HepG2 (cell line): ENCODE data around the gene ARIH2. TPM values are rescaled to one million over a fixed set of nuclear protein-coding genes. Genes with fewer than 3 reads are reported as not detected.

Experiments
- DMAP1 ChIP-seq: IDR thresholded peaks from 2 replicates; pipeline ENCODE4 v1.6.1; 2016
- DR1 ChIP-seq: sonication (generic); formaldehyde crosslinking; IDR thresholded peaks from 2 replicates; pipeline ENCODE4 v1.8.0; 2021; ENCODE audit warnings: mild to moderate bottlenecking, missing genetic modification reagents, inconsistent platforms
- E2F5 ChIP-seq: sonication (generic); formaldehyde crosslinking; conservative IDR thresholded peaks from 2 replicates; pipeline ENCODE4 v1.4.0; 2020; ENCODE audit warnings: missing genetic modification reagents
- FOSL1 ChIP-seq: sonication (generic); formaldehyde crosslinking; IDR thresholded peaks from 2 replicates; pipeline ENCODE4 v1.9.0; 2021; ENCODE audit warnings: missing genetic modification reagents, borderline replicate concordance
- FOXJ3 ChIP-seq: sonication (generic); formaldehyde crosslinking; IDR thresholded peaks from 2 replicates; pipeline ENCODE4 v1.4.0; 2020; ENCODE audit warnings: missing genetic modification reagents, mild to moderate bottlenecking, borderline replicate concordance
- MAZ ChIP-seq, 2 experiments: sonication (generic) in 1 of 2; formaldehyde crosslinking in 1 of 2; IDR thresholded peaks; 2 replicates each; pipeline versions ENCODE4 v1.5.0 to v1.6.1; 2012 to 2020; ENCODE audit warnings: low read depth in 2 of 2, mild to moderate bottlenecking in 2 of 2, borderline replicate concordance in 1 of 2, improper control_type of control experiment in 1 of 2, low read length in 1 of 2, missing genetic modification reagents in 1 of 2, moderate library complexity in 1 of 2
- MBD4 ChIP-seq: IDR thresholded peaks from 2 replicates; pipeline ENCODE4 v1.6.1; 2012; ENCODE audit warnings: low read length, inconsistent platforms, borderline replicate concordance
- ONECUT2 ChIP-seq: sonication (generic); formaldehyde crosslinking; IDR thresholded peaks from 2 replicates; pipeline ENCODE4 v1.4.0; 2020; ENCODE audit warnings: missing genetic modification reagents
- SAFB2 ChIP-seq: sonication (generic); formaldehyde crosslinking; IDR thresholded peaks from 2 replicates; pipeline ENCODE4 v1.5.1; 2020; ENCODE audit warnings: missing genetic modification reagents, low read depth, mild to moderate bottlenecking, borderline replicate concordance
- SIN3B ChIP-seq: fragments of 150-350 bp; IDR thresholded peaks from 2 replicates; pipeline ENCODE4 v1.6.1; 2014; ENCODE audit warnings: low read length
- SIX4 ChIP-seq: sonication (generic); formaldehyde crosslinking; IDR thresholded peaks from 2 replicates; pipeline ENCODE4 v1.4.0; 2020; ENCODE audit warnings: missing genetic modification reagents
- SOX6 ChIP-seq, 2 experiments: fragments of 450-650 bp in 1 of 2; sonication (generic) in 1 of 2; formaldehyde crosslinking in 1 of 2; IDR thresholded peaks; 2 replicates each; pipeline versions ENCODE4 v1.4.0 to v1.6.1; 2017 to 2020; ENCODE audit warnings: antibody characterized with exemption in 1 of 2, mild to moderate bottlenecking in 1 of 2, missing genetic modification reagents in 1 of 2
- TCF12 ChIP-seq, 2 experiments: fragments of 450-650 bp in 1 of 2; sonication (generic) in 1 of 2; formaldehyde crosslinking in 1 of 2; IDR thresholded peaks; 2 replicates each; pipeline versions ENCODE4 v1.6.1 to v1.8.0; 2017 to 2022; ENCODE audit warnings: antibody characterized with exemption in 1 of 2, mild to moderate bottlenecking in 1 of 2, missing genetic modification reagents in 1 of 2, moderate library complexity in 1 of 2
- ZC3H13 ChIP-seq: sonication (generic); formaldehyde crosslinking; IDR thresholded peaks from 2 replicates; pipeline ENCODE4 v1.8.1; 2023; ENCODE audit warnings: mild to moderate bottlenecking, missing genetic modification reagents, moderate library complexity
- ZNF138 ChIP-seq: sonication (generic); formaldehyde crosslinking; IDR thresholded peaks from 2 replicates; pipeline ENCODE4 v1.5.0; 2020; ENCODE audit warnings: mild to moderate bottlenecking, low read depth, missing genetic modification reagents
- ZNF18 ChIP-seq: sonication (generic); formaldehyde crosslinking; IDR thresholded peaks from 2 replicates; pipeline ENCODE4 v1.8.0; 2022; ENCODE audit warnings: mild to moderate bottlenecking, missing genetic modification reagents; ENCODE audit not compliant: insufficient replicate concordance
- ZNF20 ChIP-seq: sonication (generic); formaldehyde crosslinking; IDR thresholded peaks from 2 replicates; pipeline ENCODE4 v1.4.0; 2020; ENCODE audit warnings: mild to moderate bottlenecking, moderate library complexity, missing genetic modification reagents
- ZNF24 ChIP-seq: fragments of 450-650 bp; IDR thresholded peaks from 2 replicates; pipeline ENCODE4 v1.6.1; 2017; ENCODE audit warnings: antibody characterized with exemption, mild to moderate bottlenecking
- ZNF274 ChIP-seq: sonication (generic); formaldehyde crosslinking; IDR thresholded peaks from 2 replicates; pipeline ENCODE4 v1.5.1; 2020; ENCODE audit warnings: mild to moderate bottlenecking, missing genetic modification reagents
- ZNF382 ChIP-seq: sonication (generic); formaldehyde crosslinking; IDR thresholded peaks from 2 replicates; pipeline ENCODE4 v1.5.0; 2020; ENCODE audit warnings: missing genetic modification reagents, mild to moderate bottlenecking, borderline replicate concordance
- ZNF441 ChIP-seq: sonication (generic); formaldehyde crosslinking; IDR thresholded peaks from 2 replicates; pipeline ENCODE4 v1.7.0; 2021; ENCODE audit warnings: missing genetic modification reagents, borderline replicate concordance
- ZNF710 ChIP-seq: sonication (generic); formaldehyde crosslinking; IDR thresholded peaks from 2 replicates; pipeline ENCODE4 v1.5.0; 2020; ENCODE audit warnings: mild to moderate bottlenecking, missing genetic modification reagents, borderline replicate concordance
- ZZZ3 ChIP-seq: sonication (generic); formaldehyde crosslinking; IDR thresholded peaks from 2 replicates; pipeline ENCODE4 v1.4.0; 2020; ENCODE audit warnings: missing genetic modification reagents, mild to moderate bottlenecking, borderline replicate concordance
- polyA plus RNA-seq, 8 experiments: library from polyadenylated mRNA; depleted of rRNA in 3 of 8; stranded (reverse) in 7 of 8; unstranded in 1 of 8; fragments of >200 nt; fragmentation: Illumina TruSeq in 4 of 8; extraction: Trizol in 4 of 8; gene quantifications; 2 replicates each; pipeline versions ENCODE4 v1.2.1 to v1.2.3, GENCODE V29; 2011 to 2016; ENCODE audit warnings: low read depth in 4 of 8, missing spikeins in 1 of 8, mixed read lengths in 1 of 8; ENCODE audit not compliant: insufficient read depth in 1 of 8
- total RNA-seq, 5 experiments: library from RNA; depleted of rRNA; stranded (reverse); fragments of >200 nt; fragmentation: Illumina TruSeq; extraction: Trizol; gene quantifications; 2 replicates each; pipeline ENCODE4 v1.2.3, GENCODE V29; 2016; ENCODE audit warnings: low read depth in 1 of 5

ARIH2 gene
- total and polyA plus RNA-seq, 2 of the 13 experiments (the other 11 are each of a cell fraction or from before 2014, with no cell fraction given): 64.8 to 83.3 TPM

GRCh38 chr3:49021813-49022687, 103.4 kb downstream of the ARIH2 start, which contains the start of gene NDUFAF3 (continued):
- TF ChIP-seq ZNF138 (CRISPR knock-in tag) (peak; percentile 82; the same call in 1 of the 2 replicates), ZNF274 (CRISPR knock-in tag) (no peak), SIN3B (peak; percentile 39; the same call in 1 of the 2 replicates), DR1 (CRISPR knock-in tag) (no peak), MBD4 (no peak), ZNF24 (0 out of 2 replicates have a peak, but pooled peaks have one; percentile 10), ZNF20 (CRISPR knock-in tag) (no peak), ZC3H13 (CRISPR knock-in tag) (no peak; the same call in 1 of the 2 replicates), ZNF382 (CRISPR knock-in tag) (no peak), SAFB2 (peak; percentile 81), SIX4 (CRISPR knock-in tag) (no peak; the same call in 1 of the 2 replicates), ONECUT2 (CRISPR knock-in tag) (0 out of 2 replicates have a peak, but pooled peaks have one; percentile 33), ZNF18 (CRISPR knock-in tag) (peak; percentile 95), ZZZ3 (CRISPR knock-in tag) (no peak; the same call in 1 of the 2 replicates), FOSL1 (CRISPR knock-in tag) (peak; percentile 47; the same call in 1 of the 2 replicates), SOX6 (IDR thresholded peaks at IDR 0.05) (no peak), SOX6 (CRISPR knock-in tag; IDR thresholded peaks at IDR 0.05) (peak; percentile 71), ZNF441 (no peak), DMAP1 (CRISPR knock-in tag) (peak; percentile 41; the same call in 1 of the 2 replicates), ZNF710 (CRISPR knock-in tag) (peak; percentile 45; the same call in 1 of the 2 replicates), MAZ (IDR thresholded peaks at IDR 0.05; ENCODE audit: borderline replicate concordance, low read depth, low read length) (peak; percentile 67), MAZ (CRISPR knock-in tag; IDR thresholded peaks at IDR 0.05; ENCODE audit: low read depth) (peak; percentile 45; the same call in 1 of the 2 replicates), TCF12 (IDR thresholded peaks at IDR 0.05) (no peak), TCF12 (CRISPR knock-in tag; IDR thresholded peaks at IDR 0.05) (peak; percentile 52; the same call in 1 of the 2 replicates), E2F5 (peak; percentile 46; the same call in 1 of the 2 replicates), FOXJ3 (peak; percentile 7; the same call in 1 of the 2 replicates)
